ENCODE data around the gene SPESP1.

SPESP1 gene

DNA sequence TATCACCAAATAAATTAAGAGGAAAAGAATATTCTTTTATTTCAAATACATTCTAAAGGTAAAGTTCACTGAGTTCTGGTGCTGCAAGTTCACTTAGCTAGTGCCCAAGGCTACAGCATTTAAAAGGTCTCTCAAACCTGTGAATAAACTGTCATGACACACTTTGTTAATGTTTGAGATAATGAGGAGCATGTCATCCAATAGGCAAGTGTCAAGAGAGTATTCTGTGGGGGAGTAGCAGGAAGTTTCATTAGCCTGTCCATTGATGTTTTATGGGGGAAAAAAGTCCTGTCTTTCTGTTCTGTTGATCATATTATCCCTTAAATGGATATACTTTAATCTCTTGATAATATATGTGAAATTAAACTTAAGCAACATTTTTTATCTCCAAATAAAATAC lies 4.0 kb downstream of the SPESP1 start:
- H3K27me3 ChIP-seq (ENCODE audit: insufficient read depth, low read depth): no peaks in the 10 kb centered on the region
- H3K9ac ChIP-seq: no peak overlapping the region
- H3K4me3 ChIP-seq (IDR thresholded peaks at IDR 0.05; ENCODE audit: insufficient read depth, low read depth, low read length): no peak overlapping the region
- no peak overlapping the region for H3K27ac ChIP-seq
- no peaks in the 10 kb centered on the region for H4K20me1 ChIP-seq (ENCODE audit: insufficient read depth)
- TF ChIP-seq, protein P1, sequence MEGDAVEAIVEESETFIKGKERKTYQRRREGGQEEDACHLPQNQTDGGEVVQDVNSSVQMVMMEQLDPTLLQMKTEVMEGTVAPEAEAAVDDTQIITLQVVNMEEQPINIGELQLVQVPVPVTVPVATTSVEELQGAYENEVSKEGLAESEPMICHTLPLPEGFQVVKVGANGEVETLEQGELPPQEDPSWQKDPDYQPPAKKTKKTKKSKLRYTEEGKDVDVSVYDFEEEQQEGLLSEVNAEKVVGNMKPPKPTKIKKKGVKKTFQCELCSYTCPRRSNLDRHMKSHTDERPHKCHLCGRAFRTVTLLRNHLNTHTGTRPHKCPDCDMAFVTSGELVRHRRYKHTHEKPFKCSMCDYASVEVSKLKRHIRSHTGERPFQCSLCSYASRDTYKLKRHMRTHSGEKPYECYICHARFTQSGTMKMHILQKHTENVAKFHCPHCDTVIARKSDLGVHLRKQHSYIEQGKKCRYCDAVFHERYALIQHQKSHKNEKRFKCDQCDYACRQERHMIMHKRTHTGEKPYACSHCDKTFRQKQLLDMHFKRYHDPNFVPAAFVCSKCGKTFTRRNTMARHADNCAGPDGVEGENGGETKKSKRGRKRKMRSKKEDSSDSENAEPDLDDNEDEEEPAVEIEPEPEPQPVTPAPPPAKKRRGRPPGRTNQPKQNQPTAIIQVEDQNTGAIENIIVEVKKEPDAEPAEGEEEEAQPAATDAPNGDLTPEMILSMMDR (conservative IDR thresholded peaks at IDR 0.05; ENCODE audit: low read depth, low read length): no peak
- H3K4me1 ChIP-seq (ENCODE audit: low read depth, poor library complexity, severe bottlenecking): no peaks in the 10 kb centered on the region
- no peaks in the 10 kb centered on the region for H3K79me2 ChIP-seq (ENCODE audit: insufficient read depth, low read depth)
- no peak overlapping the region for H3K4me2 ChIP-seq
- H2AFZ ChIP-seq (ENCODE audit: low read depth): no peak overlapping the region
- no peaks in the 10 kb centered on the region for H3K36me3 ChIP-seq (ENCODE audit: insufficient read depth)

DNA sequence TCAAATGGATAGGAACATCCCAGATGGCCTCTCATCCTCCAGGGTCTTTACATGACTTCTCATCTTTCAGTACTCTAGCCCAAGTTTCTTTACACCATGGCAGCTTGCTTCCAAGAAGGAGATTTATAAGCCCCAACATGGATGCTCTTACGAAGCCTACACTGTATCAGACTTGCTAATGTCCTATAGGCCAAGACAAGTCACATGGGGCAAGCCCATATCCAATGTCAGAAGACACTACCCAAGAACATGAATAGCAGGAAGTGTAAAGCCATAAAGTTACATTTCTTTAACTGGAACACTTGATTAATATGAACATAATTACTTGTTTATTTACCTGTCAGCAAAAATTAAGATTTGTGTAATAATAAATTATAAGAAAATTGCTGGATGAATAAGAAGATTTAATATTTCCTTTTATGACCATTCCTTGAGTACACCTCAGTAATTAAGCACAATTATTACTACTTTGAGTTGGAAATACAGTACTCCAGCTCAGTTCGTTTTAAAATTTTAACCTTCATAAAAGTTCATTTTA lies 5.1 kb downstream of the SPESP1 start:
- H3K27me3 ChIP-seq (ENCODE audit: insufficient read depth, low read depth): no peaks in the 10 kb centered on the region
- TF ChIP-seq, protein P1 (conservative IDR thresholded peaks at IDR 0.05; ENCODE audit: low read depth, low read length): no peak
- no peaks in the 10 kb centered on the region for H4K20me1 ChIP-seq (ENCODE audit: insufficient read depth)
- no peak overlapping the region for H3K9ac ChIP-seq
- H3K4me2 ChIP-seq: no peak overlapping the region
- no peaks in the 10 kb centered on the region for H3K79me2 ChIP-seq (ENCODE audit: insufficient read depth, low read depth)
- H3K4me3 ChIP-seq (IDR thresholded peaks at IDR 0.05; ENCODE audit: insufficient read depth, low read depth, low read length): no peak overlapping the region
- H3K4me1 ChIP-seq (ENCODE audit: low read depth, poor library complexity, severe bottlenecking): no peaks in the 10 kb centered on the region
- no peaks in the 10 kb centered on the region for H3K36me3 ChIP-seq (ENCODE audit: insufficient read depth)
- no peak overlapping the region for H3K27ac ChIP-seq
- no peak overlapping the region for H2AFZ ChIP-seq (ENCODE audit: low read depth)

DNA sequence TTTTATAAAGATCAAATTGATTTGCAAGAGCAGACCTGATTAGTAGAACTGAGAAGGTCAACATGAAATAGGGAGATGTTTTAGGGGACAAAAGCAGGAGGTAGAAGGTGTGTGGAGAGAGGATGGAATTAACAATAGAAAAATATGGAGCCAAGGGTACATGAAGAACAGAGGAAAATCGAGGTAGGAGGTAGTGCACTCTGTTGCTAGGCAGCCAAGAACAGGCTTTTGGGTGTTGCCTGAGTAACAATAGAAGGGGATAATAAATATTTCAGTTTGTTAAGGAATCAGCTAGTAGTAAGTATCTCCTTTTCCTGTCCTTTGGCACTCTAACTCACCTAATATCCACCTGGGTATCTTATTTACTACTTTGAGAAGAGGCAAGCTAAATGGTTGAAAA lies 9.2 kb downstream of the SPESP1 start:
- Histone ChIP-seq H4K20me1 (ENCODE audit: insufficient read depth) (no peaks in the 10 kb centered on the region), H3K27ac (no peak overlapping the region), H3K27me3 (ENCODE audit: insufficient read depth, low read depth) (no peaks in the 10 kb centered on the region), H3K36me3 (ENCODE audit: insufficient read depth) (no peaks in the 10 kb centered on the region), H3K79me2 (ENCODE audit: insufficient read depth, low read depth) (no peaks in the 10 kb centered on the region), H3K4me2 (no peak overlapping the region), H3K9ac (no peak overlapping the region), H3K4me3 (IDR thresholded peaks at IDR 0.05; ENCODE audit: insufficient read depth, low read depth, low read length) (no peak overlapping the region), H3K4me1 (ENCODE audit: low read depth, poor library complexity, severe bottlenecking) (no peaks in the 10 kb centered on the region), H2AFZ (ENCODE audit: low read depth) (no peak overlapping the region)
- TF ChIP-seq, protein P1 (conservative IDR thresholded peaks at IDR 0.05; ENCODE audit: low read depth, low read length): no peak

DNA sequence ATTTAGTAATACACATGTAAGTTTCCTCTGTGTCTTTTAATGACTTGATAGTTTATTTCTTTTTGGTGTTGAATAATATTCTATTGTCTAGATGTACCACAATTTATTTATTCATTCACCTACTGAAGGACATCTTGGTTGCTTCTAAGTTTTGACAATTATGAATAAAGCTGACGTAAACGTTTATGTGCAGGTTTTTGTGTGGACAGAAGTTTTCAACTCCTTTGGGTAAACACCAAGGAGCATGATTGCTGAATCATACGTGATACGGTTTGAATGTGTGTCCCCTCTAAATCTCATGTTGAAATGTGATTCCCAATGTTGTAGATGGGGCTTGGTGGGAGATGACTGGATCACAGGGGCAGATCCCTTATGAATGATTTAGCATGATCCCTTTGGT lies 21.5 kb downstream of the SPESP1 start:
- TF ChIP-seq, protein P1 (conservative IDR thresholded peaks at IDR 0.05; ENCODE audit: low read depth, low read length): no peak
- Histone ChIP-seq H4K20me1 (ENCODE audit: insufficient read depth) (no peaks in the 10 kb centered on the region), H2AFZ (ENCODE audit: low read depth) (no peak overlapping the region), H3K27ac (no peak overlapping the region), H3K36me3 (ENCODE audit: insufficient read depth) (no peaks in the 10 kb centered on the region), H3K9ac (no peak overlapping the region), H3K27me3 (ENCODE audit: insufficient read depth, low read depth) (no peaks in the 10 kb centered on the region), H3K79me2 (ENCODE audit: insufficient read depth, low read depth) (no peaks in the 10 kb centered on the region), H3K4me3 (IDR thresholded peaks at IDR 0.05; ENCODE audit: insufficient read depth, low read depth, low read length) (no peak overlapping the region), H3K4me1 (ENCODE audit: low read depth, poor library complexity, severe bottlenecking) (no peaks in the 10 kb centered on the region), H3K4me2 (no peak overlapping the region)

All from KMS-11 (cell line).